Caco-2 (cell line): ENCODE results near the gene ATP8B1. TPM values are rescaled to one million over a fixed set of nuclear protein-coding genes. Genes with fewer than 3 reads are reported as not detected.
"Not testable (repeated sequence)": the region's sequence is repeated elsewhere in the genome, so short reads cannot be mapped to it uniquely, and the experiment has no call there.

ENCODE experiments used
- Bru-seq: library from RNA; stranded (reverse); fragments of 400-500 nt; gene quantifications from one replicate; lab custom pipeline; 2021; lab: Mats Ljungman, UMichigan
- BruChase-seq, 2 experiments: library from RNA; stranded (reverse); fragments of 400-500 nt; gene quantifications; one replicate each; lab custom pipeline; 2021; lab: Mats Ljungman, UMichigan
- BruUV-seq: library from RNA; stranded (reverse); fragments of 400-500 nt; replicated peaks from 2 replicates; lab custom pipeline; 2021; lab: Mats Ljungman, UMichigan
- CTCF ChIA-PET: fragments of 300-600 bp; sonication (Branson Sonifier 250); formaldehyde crosslinking; loops from one replicate; lab custom pipeline; 2022; ENCODE audit warnings: antibody characterized with exemption; lab: Charles Lee
- POLR2A ChIA-PET: fragments of 300-600 bp; sonication (Branson Sonifier 250); formaldehyde crosslinking; loops from one replicate; lab custom pipeline; 2022; ENCODE audit warnings: antibody characterized with exemption; lab: Charles Lee
- DNase-seq, 2 experiments: peaks; one replicate each; pipeline versions ENCODE4 v3.0.0 to v3.0.0-alpha.2; 2020 to 2022
- H3K27me3 ChIP-seq: replicated peaks from 2 replicates; pipeline ENCODE4 v1.6.0; 2011; ENCODE audit warnings: low read length; ENCODE audit not compliant: control insufficient read depth, insufficient read depth
- H3K36me3 ChIP-seq: 2 replicates; pipeline ENCODE4 v1.5.1; 2011; ENCODE audit warnings: low read length; ENCODE audit not compliant: control insufficient read depth, insufficient read depth
- H3K4me1 ChIP-seq: fragments of 250-450 bp; sonication (Bioruptor Pico); 2 replicates; pipeline ENCODE4 v1.5.1; 2020; ENCODE audit warnings: mild to moderate bottlenecking
- H3K4me3 ChIP-seq: 2 replicates; pipeline ENCODE4 v1.5.1; 2011; ENCODE audit warnings: low read depth, mild to moderate bottlenecking, control low read depth, low read length
- H3K9me3 ChIP-seq: fragments of 250-450 bp; sonication (Bioruptor Pico); 2 replicates; pipeline ENCODE4 v1.5.1; 2020; ENCODE audit warnings: mild to moderate bottlenecking, moderate library complexity
- H3K27ac Mint-ChIP-seq: one replicate; pipeline ENCODE4 v1.8.0; 2022; ENCODE audit warnings: mixed read lengths; ENCODE audit not compliant: unreplicated experiment
- H3K27me3 Mint-ChIP-seq: one replicate; pipeline ENCODE4 v1.8.0; 2022; ENCODE audit warnings: mixed read lengths; ENCODE audit not compliant: insufficient read depth, unreplicated experiment
- H3K36me3 Mint-ChIP-seq: one replicate; pipeline ENCODE4 v1.8.0; 2022; ENCODE audit warnings: mild to moderate bottlenecking, mixed read lengths; ENCODE audit not compliant: insufficient read depth, unreplicated experiment
- H3K4me1 Mint-ChIP-seq: one replicate; pipeline ENCODE4 v1.8.0; 2022; ENCODE audit warnings: low read depth, mixed read lengths; ENCODE audit not compliant: unreplicated experiment
- H3K4me3 Mint-ChIP-seq: one replicate; pipeline ENCODE4 v1.8.0; 2022; ENCODE audit warnings: mild to moderate bottlenecking, moderate library complexity, mixed read lengths; ENCODE audit not compliant: unreplicated experiment
- H3K9me3 Mint-ChIP-seq: one replicate; pipeline ENCODE4 v1.8.0; 2022; ENCODE audit warnings: mixed read lengths; ENCODE audit not compliant: unreplicated experiment
- CTCF ChIP-seq, 2 experiments: fragments of 200-600 bp in 1 of 2; IDR thresholded peaks; 1 replicate in 1 of 2; 2 replicates in 1 of 2; pipeline versions ENCODE4 v1.5.1 to v1.8.0; 2011 to 2022; ENCODE audit warnings: antibody characterized with exemption in 1 of 2, control low read depth in 1 of 2, inconsistent platforms in 1 of 2, low read depth in 1 of 2, low read length in 1 of 2, mild to moderate bottlenecking in 1 of 2, moderate library complexity in 1 of 2; ENCODE audit not compliant: insufficient read depth in 1 of 2, severe bottlenecking in 1 of 2, unreplicated experiment in 1 of 2
- intact Hi-C: fragments of 100-400 bp; cut with micrococcal nuclease; formaldehyde crosslinking; loops from one replicate; pipeline ENCODE4 v1.10.0; 2022; ENCODE audit not compliant: unreplicated experiment
- long read RNA-seq: library from polyadenylated mRNA; stranded (forward); transcript quantifications from one replicate; pipeline ENCODE4 v2.0.0, GENCODE V29; 2022
- total RNA-seq: library from RNA; stranded (reverse); gene quantifications from 2 replicates; pipeline ENCODE4 v1.2.3, GENCODE V29; 2022

ATP8B1 gene
- total RNA-seq, result 31.6 and 32.0 TPM in 2 replicates
- percentile 75 among the genes with signal in this experiment for Bru-seq, nascent RNA
- percentile 69 among the genes with signal in this experiment for BruChase-seq, experiment 1, labeled RNA remaining after a 2-hour chase
- BruChase-seq, experiment 2, labeled RNA remaining after a 6-hour chase, result percentile 75 among the genes with signal in this experiment
- long read RNA-seq, full-length matches to known transcripts, result 1 of 26 reads
- long read RNA-seq, partial matches to known transcripts, result 1 of 26 reads
- long read RNA-seq, other reads (novel, unspliced or antisense), result 24 of 26 reads

- H3K9me3 ChIP-seq, result no peaks in the 10 kb centered on the region
- H3K9me3 Mint-ChIP-seq, result no peaks in the 10 kb centered on the region
- no peaks in the 10 kb centered on the region for H3K4me1 ChIP-seq
- H3K27me3 Mint-ChIP-seq, result no peaks in the 10 kb centered on the region
- no peaks in the 10 kb centered on the region for H3K36me3 ChIP-seq
- H3K4me3 ChIP-seq, result peak within 1 kb of the TSS; percentile 79
- DNase-seq, result peak; percentile 93 to 95
- H3K4me3 Mint-ChIP-seq, result peak within 1 kb of the TSS; percentile 81
- H3K27me3 ChIP-seq, result no peaks in the 10 kb centered on the region
- CTCF ChIA-PET, result no interaction called here
- peaks cover 6% of the 10 kb centered on the region for H3K36me3 Mint-ChIP-seq
- no peak for TF ChIP-seq CTCF (IDR thresholded peaks at IDR 0.05; ENCODE audit: insufficient read depth in 1 of 2, low read depth in 1 of 2, low read length in 1 of 2, severe bottlenecking in 1 of 2, unreplicated experiment in 1 of 2)
- peaks cover 7% of the 10 kb centered on the region for H3K4me1 Mint-ChIP-seq
- POLR2A ChIA-PET, result interaction anchor here (0.5 to 1.1 kb wide), 3 partner anchors 31 to 868 kb away, joined by 3 to 6 read pairs (median 3); no protein-coding TSS in a partner anchor
- intact Hi-C loops, result loop anchor here (2.0 to 5.0 kb wide), 5 partner anchors 29 to 86 kb away; no protein-coding TSS in a partner anchor
- no TSS peak for BruUV-seq
- peak within 1 kb of the TSS; percentile 83 for H3K27ac Mint-ChIP-seq
Measured at GRCh38 chr18:57803103-57803969, at the start of gene ATP8B1. Gene ATP8B1, minus strand, starts transcription at chr18:57803315. Its CDS starts 71,508 bp downstream, at chr18:57731807.

- Mint-ChIP-seq H3K9me3 (no peaks in the 10 kb centered on the region), H3K27me3 (no peaks in the 10 kb centered on the region), H3K4me1 (peaks cover 7% of the 10 kb centered on the region), H3K27ac (no peak overlapping the region), H3K36me3 (no peaks in the 10 kb centered on the region), H3K4me3 (no peak overlapping the region)
- Histone ChIP-seq H3K36me3 (no peaks in the 10 kb centered on the region), H3K4me1 (peaks cover 32% of the 10 kb centered on the region), H3K27me3 (no peaks in the 10 kb centered on the region), H3K9me3 (no peaks in the 10 kb centered on the region), H3K4me3 (no peak overlapping the region)
- ChIA-PET CTCF (no interaction called here), POLR2A (no interaction called here)
- TF ChIP-seq CTCF (IDR thresholded peaks at IDR 0.05; ENCODE audit: insufficient read depth in 1 of 2, low read depth in 1 of 2, low read length in 1 of 2, severe bottlenecking in 1 of 2, unreplicated experiment in 1 of 2), result no peak
- no TSS peak for BruUV-seq
- intact Hi-C loops, result loop anchor here (5.0 to 10.0 kb wide), 2 partner anchors 48 to 215 kb away; partner anchors contain the start of gene ATP8B1
- no peak for DNase-seq
Measured at GRCh38 chr18:57850063-57850462, 46.9 kb upstream of the ATP8B1 start.

GRCh38 chr18:57848374-57848773, 45.3 kb upstream of the ATP8B1 start:
- H3K9me3 ChIP-seq, H3K4me1 Mint-ChIP-seq, intact Hi-C loops, DNase-seq, H3K27ac Mint-ChIP-seq, H3K36me3 ChIP-seq, H3K4me3 Mint-ChIP-seq, H3K36me3 Mint-ChIP-seq, H3K4me3 ChIP-seq, H3K27me3 Mint-ChIP-seq, POLR2A ChIA-PET, H3K27me3 ChIP-seq, BruUV-seq, H3K9me3 Mint-ChIP-seq, CTCF ChIA-PET: not testable (repeated sequence)
- peaks cover 20% of the 10 kb centered on the region for H3K4me1 ChIP-seq

- POLR2A ChIA-PET, H3K27ac Mint-ChIP-seq, intact Hi-C loops, H3K27me3 ChIP-seq, H3K36me3 Mint-ChIP-seq, DNase-seq, H3K36me3 ChIP-seq, H3K4me3 ChIP-seq, BruUV-seq, CTCF ChIA-PET, H3K9me3 ChIP-seq, H3K4me1 Mint-ChIP-seq, H3K27me3 Mint-ChIP-seq, H3K9me3 Mint-ChIP-seq, H3K4me3 Mint-ChIP-seq: not testable (repeated sequence)
- peaks cover 18% of the 10 kb centered on the region for H3K4me1 ChIP-seq
Measured at GRCh38 chr18:57847431-57847830, 44.3 kb upstream of the ATP8B1 start.
